ENCODE results near the gene ERFL.

Gene ERFL

GRCh38 chr19:41928221-41928683 lies at the start of gene ERFL:
TSS of gene ERFL (minus strand) at chr19:41928449. CDS start at chr19:41912919, 15,530 bp downstream.
- Histone ChIP-seq H3K27me3 (ENCODE audit: control insufficient read depth in 5 of 5, insufficient read depth in 4 of 5, low read length in 5 of 5) (peaks cover 62 to 87% (median 82%) of the 10 kb centered on the region in 5 donors), H3K4me1 (ENCODE audit: control insufficient read depth in 5 of 5, insufficient read depth in 5 of 5, low read length in 5 of 5) (peaks cover 0 to 17% (median 13%) of the 10 kb centered on the region in 5 donors), H3K27ac (ENCODE audit: low read depth, low read length) (no peak within 1 kb of the TSS), H3K9ac (ENCODE audit: low read length in 5 of 5) (no peak within 1 kb of the TSS), H3K36me3 (ENCODE audit: control insufficient read depth in 5 of 5, insufficient read depth in 5 of 5, low read length in 5 of 5) (no peaks in the 10 kb centered on the region), H3K9me3 (ENCODE audit: control insufficient read depth in 5 of 5, low read length in 5 of 5) (peaks cover 0 to 3% (median 0%) of the 10 kb centered on the region in 5 donors), H3K4me3 (ENCODE audit: low read depth in 1 of 5, low read length in 5 of 5) (peak within 1 kb of the TSS in 4 of 5 donors; percentile 5 to 60 (median 29))

- H3K27ac ChIP-seq (ENCODE audit: low read depth, low read length): no peak overlapping the region
- H3K9me3 ChIP-seq (ENCODE audit: control insufficient read depth in 5 of 5, low read length in 5 of 5): no peaks in the 10 kb centered on the region
- H3K36me3 ChIP-seq (ENCODE audit: control insufficient read depth in 5 of 5, insufficient read depth in 5 of 5, low read length in 5 of 5): no peaks in the 10 kb centered on the region
- peaks cover 0 to 3% (median 0%) of the 10 kb centered on the region in 5 donors for H3K27me3 ChIP-seq (ENCODE audit: control insufficient read depth in 5 of 5, insufficient read depth in 4 of 5, low read length in 5 of 5)
- no peaks in the 10 kb centered on the region for H3K4me1 ChIP-seq (ENCODE audit: control insufficient read depth in 5 of 5, insufficient read depth in 5 of 5, low read length in 5 of 5)
- H3K9ac ChIP-seq (ENCODE audit: low read length in 5 of 5): no peak overlapping the region
- H3K4me3 ChIP-seq (ENCODE audit: low read depth in 1 of 5, low read length in 5 of 5): no peak overlapping the region
These were observed 49.7 kb upstream of the ERFL start for GRCh38 chr19:41977916-41978315.

GRCh38 chr19:41974652-41975051 lies 46.4 kb upstream of the ERFL start:
- no peak overlapping the region for H3K4me3 ChIP-seq (ENCODE audit: low read depth in 1 of 5, low read length in 5 of 5)
- no peaks in the 10 kb centered on the region for H3K4me1 ChIP-seq (ENCODE audit: control insufficient read depth in 5 of 5, insufficient read depth in 5 of 5, low read length in 5 of 5)
- H3K9me3 ChIP-seq (ENCODE audit: control insufficient read depth in 5 of 5, low read length in 5 of 5): no peaks in the 10 kb centered on the region
- H3K27ac ChIP-seq (ENCODE audit: low read depth, low read length): no peak overlapping the region
- H3K36me3 ChIP-seq (ENCODE audit: control insufficient read depth in 5 of 5, insufficient read depth in 5 of 5, low read length in 5 of 5): no peaks in the 10 kb centered on the region
- peaks cover 2 to 5% (median 3%) of the 10 kb centered on the region in 5 donors for H3K27me3 ChIP-seq (ENCODE audit: control insufficient read depth in 5 of 5, insufficient read depth in 4 of 5, low read length in 5 of 5)
- H3K9ac ChIP-seq (ENCODE audit: low read length in 5 of 5): no peak overlapping the region

- H3K9me3 ChIP-seq (ENCODE audit: control insufficient read depth in 5 of 5, low read length in 5 of 5): no peaks in the 10 kb centered on the region
- no peak overlapping the region for H3K9ac ChIP-seq (ENCODE audit: low read length in 5 of 5)
- no peaks in the 10 kb centered on the region for H3K4me1 ChIP-seq (ENCODE audit: control insufficient read depth in 5 of 5, insufficient read depth in 5 of 5, low read length in 5 of 5)
- peaks cover 2 to 22% (median 16%) of the 10 kb centered on the region in 5 donors for H3K27me3 ChIP-seq (ENCODE audit: control insufficient read depth in 5 of 5, insufficient read depth in 4 of 5, low read length in 5 of 5)
- no peak overlapping the region for H3K4me3 ChIP-seq (ENCODE audit: low read depth in 1 of 5, low read length in 5 of 5)
- no peaks in the 10 kb centered on the region for H3K36me3 ChIP-seq (ENCODE audit: control insufficient read depth in 5 of 5, insufficient read depth in 5 of 5, low read length in 5 of 5)
- H3K27ac ChIP-seq (ENCODE audit: low read depth, low read length): no peak overlapping the region
These were observed 43.1 kb upstream of the ERFL start for GRCh38 chr19:41971363-41971762.

- H3K9ac ChIP-seq (ENCODE audit: low read length in 5 of 5): no peak overlapping the region
- no peaks in the 10 kb centered on the region for H3K9me3 ChIP-seq (ENCODE audit: control insufficient read depth in 5 of 5, low read length in 5 of 5)
- peaks cover 0 to 23% (median 21%) of the 10 kb centered on the region in 5 donors for H3K27me3 ChIP-seq (ENCODE audit: control insufficient read depth in 5 of 5, insufficient read depth in 4 of 5, low read length in 5 of 5)
- no peak overlapping the region for H3K4me3 ChIP-seq (ENCODE audit: low read depth in 1 of 5, low read length in 5 of 5)
- H3K4me1 ChIP-seq (ENCODE audit: control insufficient read depth in 5 of 5, insufficient read depth in 5 of 5, low read length in 5 of 5): no peaks in the 10 kb centered on the region
- H3K36me3 ChIP-seq (ENCODE audit: control insufficient read depth in 5 of 5, insufficient read depth in 5 of 5, low read length in 5 of 5): no peaks in the 10 kb centered on the region
- H3K27ac ChIP-seq (ENCODE audit: low read depth, low read length): no peak overlapping the region
These were observed 41.7 kb upstream of the ERFL start for GRCh38 chr19:41969772-41970458.

GRCh38 chr19:41968751-41969595 lies 40.7 kb upstream of the ERFL start:
- Histone ChIP-seq H3K36me3 (ENCODE audit: control insufficient read depth in 5 of 5, insufficient read depth in 5 of 5, low read length in 5 of 5) (no peaks in the 10 kb centered on the region), H3K9me3 (ENCODE audit: control insufficient read depth in 5 of 5, low read length in 5 of 5) (no peaks in the 10 kb centered on the region), H3K4me3 (ENCODE audit: low read depth in 1 of 5, low read length in 5 of 5) (no peak overlapping the region), H3K9ac (ENCODE audit: low read length in 5 of 5) (no peak overlapping the region), H3K27me3 (ENCODE audit: control insufficient read depth in 5 of 5, insufficient read depth in 4 of 5, low read length in 5 of 5) (peaks cover 0 to 23% (median 21%) of the 10 kb centered on the region in 5 donors), H3K4me1 (ENCODE audit: control insufficient read depth in 5 of 5, insufficient read depth in 5 of 5, low read length in 5 of 5) (no peaks in the 10 kb centered on the region), H3K27ac (ENCODE audit: low read depth, low read length) (no peak overlapping the region)

GRCh38 chr19:41967054-41967783 lies 39.0 kb upstream of the ERFL start:
- Histone ChIP-seq H3K4me1 (ENCODE audit: control insufficient read depth in 5 of 5, insufficient read depth in 5 of 5, low read length in 5 of 5) (no peaks in the 10 kb centered on the region), H3K9ac (ENCODE audit: low read length in 5 of 5) (no peak overlapping the region), H3K4me3 (ENCODE audit: low read depth in 1 of 5, low read length in 5 of 5) (no peak overlapping the region), H3K27me3 (ENCODE audit: control insufficient read depth in 5 of 5, insufficient read depth in 4 of 5, low read length in 5 of 5) (peaks cover 0 to 23% (median 22%) of the 10 kb centered on the region in 5 donors), H3K36me3 (ENCODE audit: control insufficient read depth in 5 of 5, insufficient read depth in 5 of 5, low read length in 5 of 5) (no peaks in the 10 kb centered on the region), H3K9me3 (ENCODE audit: control insufficient read depth in 5 of 5, low read length in 5 of 5) (no peaks in the 10 kb centered on the region), H3K27ac (ENCODE audit: low read depth, low read length) (no peak overlapping the region)

- peaks cover 0 to 23% (median 19%) of the 10 kb centered on the region in 5 donors for H3K27me3 ChIP-seq (ENCODE audit: control insufficient read depth in 5 of 5, insufficient read depth in 4 of 5, low read length in 5 of 5)
- no peaks in the 10 kb centered on the region for H3K4me1 ChIP-seq (ENCODE audit: control insufficient read depth in 5 of 5, insufficient read depth in 5 of 5, low read length in 5 of 5)
- no peak overlapping the region for H3K9ac ChIP-seq (ENCODE audit: low read length in 5 of 5)
- no peaks in the 10 kb centered on the region for H3K9me3 ChIP-seq (ENCODE audit: control insufficient read depth in 5 of 5, low read length in 5 of 5)
- no peaks in the 10 kb centered on the region for H3K36me3 ChIP-seq (ENCODE audit: control insufficient read depth in 5 of 5, insufficient read depth in 5 of 5, low read length in 5 of 5)
- H3K27ac ChIP-seq (ENCODE audit: low read depth, low read length): no peak overlapping the region
- H3K4me3 ChIP-seq (ENCODE audit: low read depth in 1 of 5, low read length in 5 of 5): no peak overlapping the region
These were observed 36.9 kb upstream of the ERFL start for GRCh38 chr19:41965106-41965505.

GRCh38 chr19:41960973-41961372 lies 32.7 kb upstream of the ERFL start:
- H3K4me3 ChIP-seq (ENCODE audit: low read depth in 1 of 5, low read length in 5 of 5): no peak overlapping the region

More at GRCh38 chr19:41960973-41961372, 32.7 kb upstream of the ERFL start:
- Histone ChIP-seq H3K27ac (ENCODE audit: low read depth, low read length) (no peak overlapping the region), H3K4me1 (ENCODE audit: control insufficient read depth in 5 of 5, insufficient read depth in 5 of 5, low read length in 5 of 5) (peaks cover 4 to 31% (median 24%) of the 10 kb centered on the region in 5 donors), H3K27me3 (ENCODE audit: control insufficient read depth in 5 of 5, insufficient read depth in 4 of 5, low read length in 5 of 5) (peaks cover 0 to 3% (median 0%) of the 10 kb centered on the region in 5 donors), H3K9me3 (ENCODE audit: control insufficient read depth in 5 of 5, low read length in 5 of 5) (no peaks in the 10 kb centered on the region), H3K36me3 (ENCODE audit: control insufficient read depth in 5 of 5, insufficient read depth in 5 of 5, low read length in 5 of 5) (peaks cover 0 to 16% (median 7%) of the 10 kb centered on the region in 5 donors), H3K9ac (ENCODE audit: low read length in 5 of 5) (no peak overlapping the region)
